Measurements from ENCODE around the gene OARD1. TPM values are rescaled to one million over a fixed set of nuclear protein-coding genes. Genes with fewer than 3 reads are reported as not detected.

The OARD1 gene
- total and polyA plus RNA-seq, 10 of the 15 experiments (the other 5 are each of a cell fraction or from before 2014, with no cell fraction given) = 19.0 to 63.5 (median 43.6) TPM

- TF ChIP-seq, protein P1, sequence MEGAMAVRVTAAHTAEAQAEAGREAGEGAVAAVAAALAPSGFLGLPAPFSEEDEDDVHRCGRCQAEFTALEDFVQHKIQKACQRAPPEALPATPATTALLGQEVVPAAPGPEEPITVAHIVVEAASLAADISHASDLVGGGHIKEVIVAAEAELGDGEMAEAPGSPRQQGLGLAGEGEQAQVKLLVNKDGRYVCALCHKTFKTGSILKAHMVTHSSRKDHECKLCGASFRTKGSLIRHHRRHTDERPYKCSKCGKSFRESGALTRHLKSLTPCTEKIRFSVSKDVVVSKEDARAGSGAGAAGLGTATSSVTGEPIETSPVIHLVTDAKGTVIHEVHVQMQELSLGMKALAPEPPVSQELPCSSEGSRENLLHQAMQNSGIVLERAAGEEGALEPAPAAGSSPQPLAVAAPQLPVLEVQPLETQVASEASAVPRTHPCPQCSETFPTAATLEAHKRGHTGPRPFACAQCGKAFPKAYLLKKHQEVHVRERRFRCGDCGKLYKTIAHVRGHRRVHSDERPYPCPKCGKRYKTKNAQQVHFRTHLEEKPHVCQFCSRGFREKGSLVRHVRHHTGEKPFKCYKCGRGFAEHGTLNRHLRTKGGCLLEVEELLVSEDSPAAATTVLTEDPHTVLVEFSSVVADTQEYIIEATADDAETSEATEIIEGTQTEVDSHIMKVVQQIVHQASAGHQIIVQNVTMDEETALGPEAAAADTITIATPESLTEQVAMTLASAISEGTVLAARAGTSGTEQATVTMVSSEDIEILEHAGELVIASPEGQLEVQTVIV (IDR thresholded peaks at IDR 0.05; ENCODE audit: borderline replicate concordance, partially characterized antibody) = peak; percentile 67
- TF ChIP-seq TBL1XR1 (IDR thresholded peaks at IDR 0.05; ENCODE audit: low read depth, low read length) (no peak), YY1 (IDR thresholded peaks at IDR 0.05; ENCODE audit: low read depth, low read length) (peak; percentile 98), SUZ12 (IDR thresholded peaks at IDR 0.05; ENCODE audit: unreplicated experiment) (no peak), BCL11A (IDR thresholded peaks at IDR 0.05; ENCODE audit: low read depth, low read length) (no peak), MYC (IDR thresholded peaks at IDR 0.05; ENCODE audit: insufficient read depth, insufficient read length, insufficient replicate concordance, low read length, severe bottlenecking) (no peak), CBFB (IDR thresholded peaks at IDR 0.05; ENCODE audit: low read depth) (peak; percentile 54; the same call in 1 of the 2 replicates), ZNF622 (IDR thresholded peaks at IDR 0.05) (no peak), POLR2A (IDR thresholded peaks at IDR 0.05; ENCODE audit: low read depth, low read length) (peak; percentile 85), HDGF (IDR thresholded peaks at IDR 0.05) (peak; percentile 98), FOXM1 (IDR thresholded peaks at IDR 0.05; ENCODE audit: low read depth, low read length) (no peak), CBX3 (IDR thresholded peaks at IDR 0.05; ENCODE audit: borderline replicate concordance, low read depth) (no peak), ATF7 (IDR thresholded peaks at IDR 0.05; ENCODE audit: low read depth) (peak; percentile 29), BHLHE40 (IDR thresholded peaks at IDR 0.05; ENCODE audit: borderline replicate concordance in 1 of 2, low read depth in 2 of 2, low read length in 1 of 2) (peak; percentile 26 to 74; a peak in 2 of 4 replicates), SIN3A (IDR thresholded peaks at IDR 0.05; ENCODE audit: low read depth, low read length) (0 out of 2 replicates have a peak, but pooled peaks have one; percentile 83), BMI1 (IDR thresholded peaks at IDR 0.05; ENCODE audit: borderline replicate concordance) (no peak), HDAC6 (IDR thresholded peaks at IDR 0.05; ENCODE audit: unreplicated experiment) (no peak), CREB1 (IDR thresholded peaks at IDR 0.05; ENCODE audit: low read depth) (peak; percentile 59), ZZZ3 (IDR thresholded peaks at IDR 0.05; ENCODE audit: control insufficient read depth, insufficient read length, low read depth) (no peak), PKNOX1 (IDR thresholded peaks at IDR 0.05) (peak; percentile 8; the same call in 1 of the 2 replicates), EGR1 (IDR thresholded peaks at IDR 0.05; ENCODE audit: borderline replicate concordance in 1 of 2, low read depth in 2 of 2, low read length in 2 of 2) (peak in 1 of 2 experiments; percentile 46; a peak in 1 of 3 replicates), JUND (IDR thresholded peaks at IDR 0.05; ENCODE audit: low read depth, low read length) (0 out of 2 replicates have a peak, but pooled peaks have one; percentile 11), NFXL1 (IDR thresholded peaks at IDR 0.05; ENCODE audit: borderline replicate concordance) (no peak), RELB (IDR thresholded peaks at IDR 0.05; ENCODE audit: low read depth) (peak; percentile 68), CREM (IDR thresholded peaks at IDR 0.05; ENCODE audit: low read depth) (peak; percentile 29; the same call in 1 of the 2 replicates), CHD1 (IDR thresholded peaks at IDR 0.05; ENCODE audit: low read depth, low read length) (no peak)
These were observed at the start of gene OARD1 (continued) for GRCh38 chr6:41071923-41072835.

Measured in GM12878 (cell line).